ENCODE results near the gene RANBP6.

Gene RANBP6

DNA sequence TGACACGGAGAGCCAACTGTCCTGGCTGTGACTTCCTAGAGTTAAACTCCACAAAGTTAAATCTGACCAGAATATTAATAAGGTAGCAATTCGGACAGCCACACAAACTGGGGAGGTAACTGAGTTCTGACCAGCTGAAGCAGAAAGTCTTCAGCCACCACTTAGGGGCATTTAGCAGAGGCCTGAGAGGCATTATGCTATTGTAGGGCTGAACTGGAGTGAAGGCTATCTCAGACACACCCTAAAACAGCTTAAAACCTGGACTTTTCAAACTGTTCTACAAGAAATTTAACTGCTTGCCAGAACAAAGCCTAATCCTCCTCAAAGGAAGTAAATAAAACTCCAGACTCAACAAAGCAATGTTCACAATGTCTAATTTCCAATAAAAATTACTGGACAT is 32.4 kb downstream of the RANBP6 start:
- intact Hi-C loops (cut with micrococcal nuclease), result no loop called here
- Mint-ChIP-seq H3K36me3 (ENCODE audit: low read depth) (peaks cover 68% of the 10 kb centered on the region), H3K4me3 (no peak overlapping the region), H3K27ac (no peak overlapping the region), H3K4me1 (ENCODE audit: low read depth) (no peaks in the 10 kb centered on the region), H3K9me3 (no peaks in the 10 kb centered on the region), H3K27me3 (no peaks in the 10 kb centered on the region)

DNA sequence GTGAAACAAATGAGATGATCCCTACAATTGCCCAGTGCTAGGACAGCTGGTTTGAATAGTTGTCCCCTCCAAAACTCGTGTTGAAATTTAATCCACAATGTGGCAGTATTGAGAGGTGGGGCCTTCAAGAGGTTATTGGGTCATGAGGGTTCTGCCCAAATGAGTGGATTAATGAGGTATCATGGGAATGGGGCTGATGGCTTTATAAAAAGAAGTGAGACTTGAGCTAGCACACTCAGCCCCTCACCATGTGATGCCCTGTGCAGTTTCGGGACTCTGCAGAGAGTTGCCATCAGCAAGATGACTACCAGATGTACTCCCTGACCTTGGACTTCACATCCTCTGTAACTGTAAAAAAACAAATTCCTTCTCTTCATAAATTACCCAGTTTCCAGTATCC is 33.1 kb downstream of the RANBP6 start:
- peaks cover 63% of the 10 kb centered on the region for H3K36me3 Mint-ChIP-seq (ENCODE audit: low read depth)
- no peaks in the 10 kb centered on the region for H3K27me3 Mint-ChIP-seq
- no peak overlapping the region for H3K4me3 Mint-ChIP-seq
- H3K9me3 Mint-ChIP-seq, result no peaks in the 10 kb centered on the region
- no peak overlapping the region for H3K27ac Mint-ChIP-seq
- no peaks in the 10 kb centered on the region for H3K4me1 Mint-ChIP-seq (ENCODE audit: low read depth)
- intact Hi-C loops (cut with micrococcal nuclease), result no loop called here

DNA sequence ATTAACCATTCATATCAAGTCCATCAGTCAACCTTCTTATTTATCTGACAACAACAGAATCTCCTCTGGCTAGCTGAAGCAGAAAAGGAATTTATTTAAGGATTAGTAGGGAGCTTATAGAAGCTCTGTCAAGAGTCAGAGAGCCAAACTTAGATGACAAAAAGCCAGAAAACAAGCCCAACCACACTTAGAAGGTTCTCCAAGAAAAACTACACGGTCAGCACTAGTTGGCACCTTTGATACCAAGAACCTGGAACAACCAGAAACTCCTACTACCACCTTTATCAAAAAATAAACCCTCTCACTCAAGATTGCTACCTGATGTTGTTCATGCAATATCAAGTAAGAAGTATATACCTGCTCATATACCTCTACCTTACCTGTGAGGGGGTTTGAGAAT is 36.9 kb downstream of the RANBP6 start:
- intact Hi-C loops (cut with micrococcal nuclease), result no loop called here
- H3K9me3 Mint-ChIP-seq, result no peaks in the 10 kb centered on the region
- H3K27me3 Mint-ChIP-seq, result no peaks in the 10 kb centered on the region
- peaks cover 67% of the 10 kb centered on the region for H3K36me3 Mint-ChIP-seq (ENCODE audit: low read depth)
- no peak overlapping the region for H3K27ac Mint-ChIP-seq
- H3K4me3 Mint-ChIP-seq, result no peak overlapping the region
- H3K4me1 Mint-ChIP-seq (ENCODE audit: low read depth), result peaks cover 9% of the 10 kb centered on the region

DNA sequence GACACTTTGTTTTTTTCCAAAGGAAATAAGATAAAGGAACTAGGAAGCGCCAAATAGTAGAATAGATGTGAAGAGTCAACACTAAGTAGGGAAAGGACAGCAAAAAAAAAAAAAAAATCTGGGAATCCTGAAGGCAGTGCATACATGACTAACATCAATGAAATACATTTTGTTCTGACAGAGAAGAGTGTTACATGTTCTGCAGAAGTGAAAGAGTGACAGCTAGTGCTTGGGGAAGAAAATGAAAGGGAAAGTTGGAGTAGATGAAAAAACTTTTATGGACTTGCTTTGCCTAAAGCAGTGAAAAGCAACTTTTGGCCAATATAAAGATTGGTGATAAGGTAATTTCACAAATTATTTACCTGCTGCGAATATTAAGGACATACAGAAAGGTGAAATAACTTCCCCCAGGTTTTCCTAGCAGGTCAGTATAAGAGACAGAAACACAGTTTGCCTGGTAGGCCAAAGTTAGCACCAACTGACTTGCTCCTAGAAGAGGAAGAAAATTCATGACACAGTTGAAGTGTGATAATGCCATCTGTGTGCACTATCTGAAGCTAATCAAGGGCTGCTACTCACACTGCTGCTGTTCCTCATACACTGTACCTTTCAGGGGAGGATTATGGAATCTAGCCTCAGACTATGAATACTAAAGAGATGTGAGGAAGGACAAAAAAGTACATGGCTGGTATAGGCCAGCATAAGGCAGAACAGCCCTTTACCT is 38.6 kb downstream of the RANBP6 start:
- intact Hi-C loops (cut with micrococcal nuclease), result no loop called here
- no peak overlapping the region for H3K4me3 Mint-ChIP-seq
- H3K36me3 Mint-ChIP-seq (ENCODE audit: low read depth), result peaks cover 64% of the 10 kb centered on the region

DNA sequence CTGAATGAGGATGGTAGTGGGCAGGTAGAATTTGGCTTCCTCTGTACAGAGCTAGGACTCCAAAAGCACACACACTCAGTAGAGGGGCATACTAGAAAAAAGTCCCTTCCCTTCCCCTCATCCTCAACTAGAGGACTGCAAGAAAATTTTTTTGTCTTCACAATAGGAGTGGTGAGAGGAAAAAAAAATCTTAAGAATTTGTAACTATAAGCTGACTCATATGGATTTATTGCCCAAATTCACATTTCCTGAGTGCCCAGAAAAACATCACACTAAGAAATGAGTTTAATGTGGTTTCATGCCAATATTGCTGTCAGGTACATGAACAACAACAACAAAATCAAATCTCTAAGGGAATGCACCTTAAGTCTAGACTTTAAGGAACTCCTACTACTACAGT is 43.7 kb downstream of the RANBP6 start:
- no peak overlapping the region for H3K4me3 Mint-ChIP-seq
- peaks cover 4% of the 10 kb centered on the region for H3K4me1 Mint-ChIP-seq (ENCODE audit: low read depth)
- H3K9me3 Mint-ChIP-seq, result no peaks in the 10 kb centered on the region
- no peak overlapping the region for H3K27ac Mint-ChIP-seq
- intact Hi-C loops (cut with micrococcal nuclease), result no loop called here
- H3K36me3 Mint-ChIP-seq (ENCODE audit: low read depth), result peaks cover 69% of the 10 kb centered on the region
- H3K27me3 Mint-ChIP-seq, result no peaks in the 10 kb centered on the region

More for the DNA sequence above, 38.6 kb downstream of the RANBP6 start:
- Mint-ChIP-seq H3K27me3 (no peaks in the 10 kb centered on the region), H3K9me3 (no peaks in the 10 kb centered on the region), H3K27ac (peak overlapping the region; percentile 10), H3K4me1 (ENCODE audit: low read depth) (peaks cover 9% of the 10 kb centered on the region)
